ENCODE results near the gene VSIG10L. TPM values are rescaled to one million over a fixed set of nuclear protein-coding genes. Genes with fewer than 3 reads are reported as not detected.

Gene VSIG10L
- total RNA-seq, 1 donor = 0.43 TPM

GRCh38 chr19:51337861-51338562 lies 3.9 kb downstream of the VSIG10L start:
- H3K4me3 ChIP-seq (ENCODE audit: low read depth, low read length) = no peak overlapping the region
- no peak for TF ChIP-seq CTCF (IDR thresholded peaks at IDR 0.05; ENCODE audit: insufficient read depth, low read depth, low read length)
- no peak for DNase-seq (ENCODE audit: low read depth)

GRCh38 chr19:51337141-51337860 lies 4.6 kb downstream of the VSIG10L start:
- H3K4me3 ChIP-seq (ENCODE audit: low read depth, low read length) = no peak overlapping the region
- TF ChIP-seq CTCF (IDR thresholded peaks at IDR 0.05; ENCODE audit: insufficient read depth, low read depth, low read length) = no peak
- no peak for DNase-seq (ENCODE audit: low read depth)

- H3K4me3 ChIP-seq (ENCODE audit: low read depth, low read length) = no peak overlapping the region
- no peak for DNase-seq (ENCODE audit: low read depth)
- no peak for TF ChIP-seq CTCF (IDR thresholded peaks at IDR 0.05; ENCODE audit: insufficient read depth, low read depth, low read length)
These were observed 8.0 kb downstream of the VSIG10L start for GRCh38 chr19:51333836-51334460.

- DNase-seq (ENCODE audit: low read depth) = no peak
- TF ChIP-seq CTCF (IDR thresholded peaks at IDR 0.05; ENCODE audit: insufficient read depth, low read depth, low read length) = no peak
- no peak overlapping the region for H3K4me3 ChIP-seq (ENCODE audit: low read depth, low read length)
These were observed 10.2 kb downstream of the VSIG10L start for GRCh38 chr19:51331716-51332115.

- H3K4me3 ChIP-seq (ENCODE audit: low read depth, low read length) = no peak overlapping the region
- TF ChIP-seq CTCF (IDR thresholded peaks at IDR 0.05; ENCODE audit: insufficient read depth, low read depth, low read length) = no peak
- DNase-seq (ENCODE audit: low read depth) = no peak
These were observed 10.7 kb downstream of the VSIG10L start for GRCh38 chr19:51331193-51331592.

- no peak overlapping the region for H3K4me3 ChIP-seq (ENCODE audit: low read depth, low read length)
- no peak for DNase-seq (ENCODE audit: low read depth)
- no peak for TF ChIP-seq CTCF (IDR thresholded peaks at IDR 0.05; ENCODE audit: insufficient read depth, low read depth, low read length)
These were observed 11.6 kb downstream of the VSIG10L start for GRCh38 chr19:51330366-51330765.
